Measurements from ENCODE around the gene CCR5AS. TPM values are rescaled to one million over a fixed set of nuclear protein-coding genes. Genes with fewer than 3 reads are reported as not detected.

CCR5AS gene

DNA sequence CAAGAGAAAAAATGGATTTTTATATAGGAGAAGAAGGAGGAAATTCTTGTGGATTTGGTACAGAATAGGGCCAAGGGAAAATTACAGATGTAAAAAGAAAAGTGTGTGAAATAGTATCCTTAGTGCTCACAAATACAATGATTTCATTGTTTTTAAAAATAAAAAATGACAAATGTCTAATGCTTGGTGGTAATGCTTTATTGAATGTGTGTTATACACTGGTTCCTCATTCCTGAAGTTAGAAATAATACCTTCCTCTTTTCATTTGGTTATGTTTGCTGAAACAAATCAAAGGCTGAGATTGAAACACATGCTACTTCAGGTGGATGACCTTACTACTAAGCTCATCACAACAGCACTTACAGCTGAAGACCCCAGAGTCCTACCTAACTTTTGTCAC lies 90.7 kb downstream of the CCR5AS start:
- TF ChIP-seq, protein P1, sequence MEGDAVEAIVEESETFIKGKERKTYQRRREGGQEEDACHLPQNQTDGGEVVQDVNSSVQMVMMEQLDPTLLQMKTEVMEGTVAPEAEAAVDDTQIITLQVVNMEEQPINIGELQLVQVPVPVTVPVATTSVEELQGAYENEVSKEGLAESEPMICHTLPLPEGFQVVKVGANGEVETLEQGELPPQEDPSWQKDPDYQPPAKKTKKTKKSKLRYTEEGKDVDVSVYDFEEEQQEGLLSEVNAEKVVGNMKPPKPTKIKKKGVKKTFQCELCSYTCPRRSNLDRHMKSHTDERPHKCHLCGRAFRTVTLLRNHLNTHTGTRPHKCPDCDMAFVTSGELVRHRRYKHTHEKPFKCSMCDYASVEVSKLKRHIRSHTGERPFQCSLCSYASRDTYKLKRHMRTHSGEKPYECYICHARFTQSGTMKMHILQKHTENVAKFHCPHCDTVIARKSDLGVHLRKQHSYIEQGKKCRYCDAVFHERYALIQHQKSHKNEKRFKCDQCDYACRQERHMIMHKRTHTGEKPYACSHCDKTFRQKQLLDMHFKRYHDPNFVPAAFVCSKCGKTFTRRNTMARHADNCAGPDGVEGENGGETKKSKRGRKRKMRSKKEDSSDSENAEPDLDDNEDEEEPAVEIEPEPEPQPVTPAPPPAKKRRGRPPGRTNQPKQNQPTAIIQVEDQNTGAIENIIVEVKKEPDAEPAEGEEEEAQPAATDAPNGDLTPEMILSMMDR (IDR thresholded peaks at IDR 0.05) = no peak
- TF ChIP-seq POLR2A (IDR thresholded peaks at IDR 0.05) = no peak
- Histone ChIP-seq H3K4me1 (no peaks in the 10 kb centered on the region), H3K27me3 (peaks cover 0 to 1% of the 10 kb centered on the region in 2 donors), H3K9me3 (no peaks in the 10 kb centered on the region), H3K36me3 (no peaks in the 10 kb centered on the region), H3K4me3 (no peak overlapping the region), H3K27ac (no peak overlapping the region)
- no peak for DNase-seq
- intact Hi-C loops (cut with DNase I; ENCODE audit: low total_unique reads) = no loop called here

DNA sequence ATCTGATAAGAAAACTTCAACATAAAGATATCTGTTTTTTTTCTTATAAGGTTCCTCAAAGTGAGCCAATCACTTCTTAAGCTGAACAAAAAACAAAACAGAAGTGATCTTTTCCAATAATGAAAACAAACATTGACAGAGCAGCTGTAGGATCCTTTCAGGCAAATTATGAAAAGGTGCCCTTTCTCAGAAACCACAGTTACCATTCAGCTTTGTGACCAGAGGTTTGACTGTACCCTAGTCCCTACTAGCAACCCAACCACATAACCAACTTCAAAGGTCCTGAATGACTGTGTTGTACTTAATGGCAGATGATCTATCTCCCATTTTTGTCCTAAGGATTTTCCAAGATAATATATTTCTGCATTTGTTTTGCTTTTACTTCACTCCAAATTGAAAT lies 92.3 kb downstream of the CCR5AS start:
- no peaks in the 10 kb centered on the region for H3K9me3 ChIP-seq
- no peak overlapping the region for H3K27ac ChIP-seq
- H3K27me3 ChIP-seq = peaks cover 0 to 3% of the 10 kb centered on the region in 2 donors
- intact Hi-C loops (cut with DNase I; ENCODE audit: low total_unique reads) = no loop called here
- TF ChIP-seq, protein P1 (IDR thresholded peaks at IDR 0.05) = no peak
- no peak for TF ChIP-seq POLR2A (IDR thresholded peaks at IDR 0.05)
- H3K4me1 ChIP-seq = no peaks in the 10 kb centered on the region
- no peaks in the 10 kb centered on the region for H3K36me3 ChIP-seq
- DNase-seq = no peak
- H3K4me3 ChIP-seq = no peak overlapping the region

Other genes with a start within 250 kb of the CCR5AS start
- gene CCR1, start 198.8 kb downstream of the CCR5AS start, total RNA-seq = 1 to 10 TPM in 3 of 4 donors, under 1 TPM in 1; 0.77 to 9.1 (median 4.3) TPM
- not detected for gene CCR3, start 164.6 kb downstream of the CCR5AS start, total RNA-seq
- 1 to 10 TPM in 3 of 4 donors, not detected in 1; 2.7 to 7.1 (median 3.7) TPM for gene CCR2, start 53.0 kb downstream of the CCR5AS start, total RNA-seq
- gene CCR5, start 36.1 kb downstream of the CCR5AS start, total RNA-seq = 1 to 10 TPM in 1 of 4 donors, under 1 TPM in 1, not detected in 2; 0.41 to 1.2 TPM
- gene CCRL2, start 193 bp upstream of the CCR5AS start, total RNA-seq = 1 to 10 TPM in 3 of 4 donors, under 1 TPM in 1; 0.88 to 3.2 (median 1.7) TPM
- gene LTF, start 57.8 kb upstream of the CCR5AS start, total RNA-seq = 1 to 10 TPM in 3 of 4 donors, under 1 TPM in 1; 0.59 to 9.0 (median 2.8) TPM
- not detected for gene RTP3, start 90.9 kb upstream of the CCR5AS start, total RNA-seq
- 10 to 100 TPM in 1 of 4 donors, 1 to 10 TPM in 3; 1.0 to 10.7 (median 5.9) TPM for gene LRRC2, start 159.2 kb upstream of the CCR5AS start, total RNA-seq
- gene FAM240A, start 205.5 kb upstream of the CCR5AS start, total RNA-seq = not detected

Data from uterus (tissue), 4 donors.